GM19025 (cell line): ENCODE results near the gene PACRG.

Experiments used
- ATAC-seq: cut with Tn5 transposase; IDR thresholded peaks from one replicate; pipeline ENCODE4 v1.9.1; 2021; ENCODE audit warnings: mild to moderate bottlenecking, low read depth, moderate library complexity; ENCODE audit not compliant: unreplicated experiment

Gene PACRG

DNA sequence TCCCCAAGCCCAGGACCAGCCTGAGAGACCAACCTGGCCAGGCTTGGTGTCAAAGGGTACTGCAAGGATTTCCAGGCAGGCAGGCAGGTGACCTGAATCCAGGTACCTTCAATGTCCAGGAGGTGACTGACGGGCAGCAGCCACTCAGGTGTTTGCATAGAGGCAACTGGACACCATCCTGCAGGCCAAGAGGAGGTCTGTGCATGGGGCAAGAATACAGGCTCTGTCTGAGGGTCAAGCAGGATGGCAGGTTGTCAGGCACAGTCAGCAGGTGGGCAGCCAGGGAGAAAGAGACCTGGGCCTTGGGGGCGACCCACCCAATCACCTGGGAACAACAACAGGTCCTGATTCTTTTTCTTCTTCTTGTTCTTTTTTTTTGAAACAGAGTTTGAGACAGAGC, 527.5 kb downstream of the PACRG start:
- no peak for ATAC-seq

GRCh38 chr6:163259689-163260088, 531.9 kb downstream of the PACRG start:
- ATAC-seq, result no peak

DNA sequence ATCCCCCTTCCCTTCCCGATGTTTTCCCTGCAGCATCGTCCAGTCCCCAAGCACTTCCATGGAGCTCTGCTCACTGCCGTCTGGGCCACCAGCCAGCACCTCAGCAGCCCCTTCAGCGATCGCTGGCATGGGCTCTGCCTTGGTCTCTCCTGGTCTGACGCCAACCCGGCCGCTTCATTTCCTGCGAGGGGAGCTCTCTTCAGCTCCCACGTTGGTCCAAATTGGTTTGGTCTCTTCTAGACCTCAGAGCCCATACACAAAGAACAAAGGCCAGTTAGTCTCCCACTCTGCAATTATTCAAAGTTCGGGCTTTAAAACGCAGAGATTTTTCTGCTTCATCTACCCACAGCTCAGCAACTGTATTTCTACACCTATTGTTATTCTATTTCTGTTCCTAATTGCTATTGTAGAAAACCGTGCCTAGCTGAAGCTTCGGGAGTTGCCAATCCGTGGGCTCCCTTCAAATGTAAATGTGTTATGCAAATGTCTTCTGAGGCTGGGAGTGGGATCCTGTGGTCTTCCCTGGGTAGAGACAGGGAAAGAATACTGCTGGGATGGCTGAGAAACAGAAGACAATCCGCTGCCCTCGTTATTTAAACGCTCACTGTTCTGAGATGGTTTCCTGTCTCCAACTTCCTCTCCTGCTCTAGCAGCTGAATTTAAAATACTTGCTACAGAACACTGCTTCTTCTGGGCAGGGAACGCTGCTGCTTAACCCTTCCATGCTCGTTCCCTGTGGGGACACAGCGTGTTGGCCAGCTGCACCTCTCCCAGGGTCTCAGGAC, 532.5 kb downstream of the PACRG start:
- ATAC-seq, result no peak

DNA sequence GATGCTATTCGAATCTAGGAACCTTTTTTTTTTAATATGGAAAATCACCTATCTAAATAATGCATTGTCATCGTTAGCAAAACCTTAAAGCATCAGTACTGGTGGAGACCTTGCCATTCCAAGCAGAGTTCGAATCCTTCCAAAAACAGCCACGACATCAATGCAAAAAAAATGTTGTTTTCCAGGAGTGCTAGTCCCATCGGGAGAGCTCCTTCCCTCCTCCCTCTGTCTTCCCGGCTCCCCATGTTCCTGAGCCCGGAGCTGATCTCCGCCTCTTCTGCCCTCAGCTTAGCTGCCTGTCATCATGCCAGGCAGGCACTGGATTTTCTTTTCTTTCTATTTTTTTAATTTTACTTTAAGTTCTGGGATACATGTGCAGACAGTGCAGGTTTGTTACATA, 533.1 kb downstream of the PACRG start:
- no peak for ATAC-seq

DNA sequence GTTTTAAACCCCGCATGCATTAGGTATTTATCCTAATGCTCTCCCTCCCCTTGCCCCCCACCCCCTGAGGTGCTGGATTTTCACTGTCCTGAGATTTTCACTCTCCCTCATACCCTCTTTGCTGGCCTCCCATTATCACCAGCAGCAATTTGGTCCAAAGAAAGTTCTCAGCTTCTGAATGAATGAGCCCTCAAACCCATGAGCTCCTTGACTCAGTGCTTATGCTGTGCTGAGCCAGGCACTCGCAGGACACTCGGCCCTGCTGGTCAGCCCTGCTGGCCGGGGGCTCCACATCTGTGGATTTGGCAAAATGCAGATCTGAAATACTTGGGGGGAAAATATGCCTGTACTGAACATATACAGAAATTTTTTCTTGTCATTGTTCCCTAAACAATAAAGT, 533.6 kb downstream of the PACRG start:
- no peak for ATAC-seq

DNA sequence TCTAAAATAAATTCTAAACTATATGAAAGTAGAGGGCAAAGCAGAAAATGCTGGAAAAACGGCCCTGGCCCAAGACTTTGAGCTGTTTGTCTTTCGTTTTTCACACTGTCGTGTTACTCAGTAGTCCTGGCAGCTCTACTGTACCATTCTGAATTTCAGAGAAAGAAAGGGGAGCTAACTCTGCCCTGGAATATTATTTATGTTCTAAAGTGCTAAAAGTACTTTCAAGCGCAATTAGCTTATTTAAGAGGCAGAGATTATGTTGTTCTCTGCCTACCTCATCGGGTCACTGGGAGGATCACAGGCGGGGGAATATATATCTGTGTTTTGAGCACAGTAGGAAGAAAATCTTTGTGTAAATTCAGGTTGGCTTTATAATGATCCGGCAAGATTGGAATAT, 534.3 kb downstream of the PACRG start:
- no peak for ATAC-seq

- ATAC-seq, result no peak
Observed at GRCh38 chr6:163263196-163263595, 535.4 kb downstream of the PACRG start.

- no peak for ATAC-seq
Observed at GRCh38 chr6:163263998-163264661, 536.4 kb downstream of the PACRG start.

DNA sequence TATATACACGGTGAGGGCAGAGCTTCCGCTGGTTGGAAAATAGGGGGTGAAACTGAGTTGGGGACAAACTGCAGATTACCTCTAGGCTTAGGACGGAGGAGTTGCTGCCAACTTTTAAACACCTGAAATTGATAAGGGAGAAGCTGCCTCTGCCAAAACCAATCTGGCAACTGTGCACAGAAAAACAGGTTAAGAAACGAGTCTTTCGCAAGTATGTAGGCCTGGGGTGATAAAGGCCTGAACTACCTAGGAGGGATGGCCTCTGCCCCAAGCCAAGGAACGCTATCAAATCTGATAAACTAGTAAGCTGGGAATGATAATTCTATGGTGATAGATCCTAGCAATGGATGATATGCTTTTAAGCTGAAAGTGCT, 536.9 kb downstream of the PACRG start:
- ATAC-seq, result no peak

GRCh38 chr6:163281634-163282033, 553.9 kb downstream of the PACRG start:
- no peak for ATAC-seq

DNA sequence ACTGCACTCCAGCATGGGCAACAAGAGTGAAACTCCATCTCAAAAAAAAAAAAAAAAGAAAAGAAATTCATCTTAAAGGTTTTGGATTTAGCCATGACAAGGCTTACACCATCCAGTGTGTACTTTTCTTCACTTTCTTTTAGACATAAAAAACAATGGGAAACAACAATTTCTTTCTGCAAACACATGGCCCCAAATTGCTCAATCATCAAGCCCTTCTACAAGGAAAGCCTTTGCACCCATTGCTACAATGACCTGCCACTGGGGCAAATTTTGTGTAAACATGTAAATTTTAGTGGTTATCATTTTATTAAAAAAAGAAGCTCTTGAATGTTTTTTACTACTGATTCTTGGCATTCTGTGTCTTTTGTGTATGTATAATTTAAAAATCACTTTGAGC, 554.9 kb downstream of the PACRG start:
- ATAC-seq, result no peak

GRCh38 chr6:163284151-163284550, 556.4 kb downstream of the PACRG start:
- ATAC-seq, result no peak

DNA sequence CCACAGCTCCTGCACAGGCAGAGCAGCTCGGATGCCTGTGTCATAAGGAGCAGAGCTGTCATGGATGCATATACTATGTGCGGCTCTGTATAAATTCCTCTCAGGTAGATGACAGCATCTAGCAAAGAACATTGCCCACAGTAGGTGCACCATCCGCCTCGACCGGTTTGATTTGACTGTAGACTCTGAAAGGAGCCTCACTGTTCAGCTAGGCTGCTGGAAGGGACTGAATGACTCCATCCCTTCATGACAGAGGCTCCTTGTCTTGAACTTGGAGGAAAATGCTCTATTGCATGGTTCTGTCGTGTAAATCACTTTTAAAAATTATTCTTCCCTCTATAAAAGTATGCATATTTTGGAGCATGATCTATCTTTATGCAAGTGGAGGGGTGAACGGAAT, 557.9 kb downstream of the PACRG start:
- no peak for ATAC-seq

- no peak for ATAC-seq
Observed at GRCh38 chr6:163287626-163288025, 559.9 kb downstream of the PACRG start.

DNA sequence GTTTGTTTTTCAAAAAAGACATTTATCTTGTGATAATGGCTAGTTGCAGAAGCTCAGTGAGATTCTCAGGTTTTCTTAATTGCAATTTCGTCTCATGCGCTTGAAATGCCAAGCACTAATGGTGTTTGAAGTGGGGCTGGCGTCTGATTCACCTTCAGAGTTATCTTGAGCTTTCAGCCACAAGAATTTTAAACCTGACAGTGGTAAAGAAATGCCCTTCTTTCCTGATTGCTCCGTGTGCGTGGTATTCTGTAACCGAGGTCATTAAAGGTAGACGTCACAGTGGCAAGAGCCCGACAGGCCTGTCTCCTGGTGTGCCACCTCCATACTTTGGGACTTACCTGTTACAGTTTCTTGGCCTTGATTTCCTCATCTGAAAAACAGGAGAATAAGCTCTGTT, 560.3 kb downstream of the PACRG start:
- ATAC-seq, result no peak

GRCh38 chr6:163288915-163289314, 561.1 kb downstream of the PACRG start:
- ATAC-seq, result no peak

DNA sequence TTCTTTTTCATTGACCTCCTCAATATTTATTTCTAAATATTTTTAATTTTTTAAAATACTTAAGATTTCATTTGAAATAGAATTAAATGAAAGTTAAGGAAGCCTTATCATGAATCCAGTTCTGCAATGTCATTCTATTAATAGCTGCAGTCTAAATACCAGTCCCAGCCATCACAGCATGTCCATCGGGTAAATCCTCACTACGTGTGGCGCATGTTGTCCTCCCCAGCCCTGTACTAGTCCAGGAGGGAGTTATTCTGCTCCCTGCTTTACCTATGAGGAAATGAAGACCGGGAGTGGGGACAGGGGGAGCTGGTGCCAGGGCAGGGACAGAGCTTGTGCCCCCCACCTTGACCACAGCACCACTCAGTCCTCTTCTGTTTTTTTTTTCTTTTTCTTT, 561.7 kb downstream of the PACRG start:
- no peak for ATAC-seq

DNA sequence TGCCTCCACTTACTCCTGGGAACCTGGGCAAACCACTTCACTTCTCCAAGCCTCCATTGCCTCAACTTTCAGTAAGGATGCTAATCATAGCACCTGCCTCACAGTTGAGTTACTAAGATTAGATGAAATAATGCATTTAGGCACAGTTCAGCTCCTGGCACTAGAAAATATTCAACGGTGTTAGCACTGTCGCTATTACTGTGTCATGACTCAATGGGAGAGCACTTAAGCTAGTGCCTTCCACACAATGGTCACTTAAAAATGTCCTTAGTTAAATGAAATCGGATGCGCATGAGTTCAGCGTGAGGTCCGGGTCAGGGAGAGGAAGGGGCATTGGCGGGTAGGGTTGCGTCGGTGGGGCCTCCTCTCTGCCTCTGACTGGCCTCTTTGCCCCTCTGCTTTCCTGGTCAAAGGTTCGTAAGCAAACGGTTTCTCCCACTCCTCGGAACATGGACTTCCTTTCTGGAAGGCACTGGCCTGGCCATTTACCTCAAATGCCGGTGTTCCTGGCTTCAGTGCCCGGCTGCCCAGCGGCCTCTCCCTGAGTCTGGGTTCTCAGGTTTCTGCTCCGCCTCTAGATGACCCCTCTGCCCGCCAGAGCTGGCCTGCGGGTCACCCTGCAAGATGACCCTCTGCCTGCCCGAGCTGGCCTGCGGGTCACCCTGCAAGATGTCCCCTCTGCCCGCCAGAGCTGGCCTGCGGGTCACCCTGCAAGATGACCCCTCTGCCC, 562.9 kb downstream of the PACRG start:
- ATAC-seq, result no peak

GRCh38 chr6:163291622-163292021, 563.8 kb downstream of the PACRG start:
- ATAC-seq, result no peak

DNA sequence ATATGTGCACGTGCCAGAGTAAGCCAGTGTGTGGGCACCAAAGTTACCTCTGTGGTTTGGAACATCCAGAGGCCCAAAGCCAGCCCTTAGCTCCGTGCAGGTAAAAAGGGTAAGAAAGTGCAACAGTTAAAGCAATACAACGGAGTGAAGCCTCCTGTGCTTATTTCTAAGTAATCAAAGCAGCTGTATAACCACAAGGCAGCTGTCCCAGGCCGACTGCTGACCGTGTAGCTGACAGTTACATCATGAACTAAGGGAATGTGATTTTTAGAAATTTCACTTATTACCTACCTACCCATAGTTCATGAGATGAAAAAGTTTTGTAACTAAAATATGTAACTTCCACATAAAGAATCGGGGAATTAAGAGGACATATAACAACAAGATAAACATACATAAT, 565.5 kb downstream of the PACRG start:
- no peak for ATAC-seq

GRCh38 chr6:163294734-163295133, 567.0 kb downstream of the PACRG start:
- no peak for ATAC-seq
